H9 (cell line): ENCODE results near the gene GALNT2. TPM values are rescaled to one million over a fixed set of nuclear protein-coding genes. Genes with fewer than 3 reads are reported as not detected.

Experiments
- DNase-seq: peaks from one replicate; pipeline ENCODE4 v3.0.0-alpha.2; 2017
- H2AFZ ChIP-seq: one replicate; pipeline ENCODE4 v1.6.1; 2013; ENCODE audit warnings: mild to moderate bottlenecking, low read length, control low read depth, moderate library complexity
- H2AK5ac ChIP-seq: 2 replicates; pipeline ENCODE4 v1.6.1; 2013; ENCODE audit warnings: low read length, control low read depth, mixed read lengths; ENCODE audit not compliant: insufficient read length
- H2BK120ac ChIP-seq: one replicate; pipeline ENCODE4 v1.6.1; 2013; ENCODE audit warnings: low read depth, mild to moderate bottlenecking, low read length, control low read depth, inconsistent platforms; ENCODE audit not compliant: poor library complexity, severe bottlenecking
- H2BK12ac ChIP-seq: 2 replicates; pipeline ENCODE4 v1.6.1; 2013; ENCODE audit warnings: low read length, control low read depth, mixed read lengths, low read depth; ENCODE audit not compliant: insufficient read length
- H2BK15ac ChIP-seq: 2 replicates; pipeline ENCODE4 v1.6.1; 2013; ENCODE audit warnings: low read depth, low read length, control low read depth
- H2BK20ac ChIP-seq: one replicate; pipeline ENCODE4 v1.6.1; 2013; ENCODE audit warnings: low read depth, mild to moderate bottlenecking, low read length, control low read depth, inconsistent platforms; ENCODE audit not compliant: poor library complexity, severe bottlenecking
- H2BK5ac ChIP-seq: 2 replicates; pipeline ENCODE4 v1.6.1; 2013; ENCODE audit warnings: low read length, control low read depth, mixed read lengths; ENCODE audit not compliant: insufficient read length
- H3K14ac ChIP-seq: 2 replicates; pipeline ENCODE4 v1.6.1; 2013; ENCODE audit warnings: low read length, control low read depth; ENCODE audit not compliant: insufficient read depth
- H3K18ac ChIP-seq: 2 replicates; pipeline ENCODE4 v1.6.1; 2013; ENCODE audit warnings: low read depth, mild to moderate bottlenecking, mixed read lengths, low read length, control low read depth; ENCODE audit not compliant: insufficient read length
- H3K23ac ChIP-seq: 2 replicates; pipeline ENCODE4 v1.6.1; 2013; ENCODE audit warnings: low read length, control low read depth, mixed read lengths, low read depth; ENCODE audit not compliant: insufficient read length
- H3K23me2 ChIP-seq: 2 replicates; pipeline ENCODE4 v1.6.1; 2013; ENCODE audit warnings: low read depth, mild to moderate bottlenecking, mixed read lengths, low read length, control low read depth; ENCODE audit not compliant: insufficient read length, poor library complexity, severe bottlenecking
- H3K27ac ChIP-seq: 2 replicates; pipeline ENCODE4 v1.5.1; 2013; ENCODE audit warnings: low read length, control low read depth, mixed read lengths, low read depth; ENCODE audit not compliant: insufficient read length
- H3K27me3 ChIP-seq: 2 replicates; pipeline ENCODE4 v1.6.1; 2013; ENCODE audit warnings: low read length, control low read depth, inconsistent platforms; ENCODE audit not compliant: insufficient read depth
- H3K4ac ChIP-seq: 2 replicates; pipeline ENCODE4 v1.6.1; 2013; ENCODE audit warnings: low read depth, mild to moderate bottlenecking, control low read depth, inconsistent platforms, low read length, moderate library complexity
- H3K4me1 ChIP-seq: 2 replicates; pipeline ENCODE4 v1.6.1; 2013; ENCODE audit warnings: low read length, control low read depth, inconsistent platforms; ENCODE audit not compliant: insufficient read depth
- H3K4me2 ChIP-seq: 2 replicates; pipeline ENCODE4 v1.6.1; 2013; ENCODE audit warnings: low read length, control low read depth, mixed read lengths; ENCODE audit not compliant: insufficient read length, insufficient read depth
- H3K56ac ChIP-seq: 2 replicates; pipeline ENCODE4 v1.6.1; 2013; ENCODE audit warnings: low read depth, mild to moderate bottlenecking, mixed read lengths, low read length, control low read depth; ENCODE audit not compliant: insufficient read length
- H3K79me1 ChIP-seq: 2 replicates; pipeline ENCODE4 v1.6.1; 2013; ENCODE audit warnings: low read depth, mild to moderate bottlenecking, moderate library complexity, low read length, control low read depth, inconsistent platforms; ENCODE audit not compliant: insufficient read depth, poor library complexity, severe bottlenecking
- H3K79me2 ChIP-seq: 2 replicates; pipeline ENCODE4 v1.6.1; 2013; ENCODE audit warnings: low read length, control low read depth, inconsistent platforms; ENCODE audit not compliant: insufficient read depth
- H3K9ac ChIP-seq: 2 replicates; pipeline ENCODE4 v1.6.1; 2013; ENCODE audit warnings: low read length, control low read depth, mixed read lengths; ENCODE audit not compliant: insufficient read length; ENCODE audit errors: extremely low read depth
- H3K9me3 ChIP-seq: one replicate; pipeline ENCODE4 v1.6.1; 2013; ENCODE audit warnings: low read depth, low read length, inconsistent platforms; ENCODE audit not compliant: control insufficient read depth
- H3T11ph ChIP-seq: one replicate; pipeline ENCODE4 v1.6.1; 2013; ENCODE audit warnings: mild to moderate bottlenecking, low read length, control low read depth, inconsistent platforms
- H4K20me1 ChIP-seq: one replicate; pipeline ENCODE4 v1.6.1; 2013; ENCODE audit not compliant: control insufficient read depth, insufficient read length, insufficient read depth
- H4K5ac ChIP-seq: 2 replicates; pipeline ENCODE4 v1.6.1; 2013; ENCODE audit warnings: low read depth, mild to moderate bottlenecking, mixed read lengths, low read length, control low read depth; ENCODE audit not compliant: insufficient read length
- H4K8ac ChIP-seq: replicated peaks from 2 replicates; pipeline ENCODE4 v1.6.1; 2013; ENCODE audit warnings: low read length, control low read depth, mixed read lengths, low read depth; ENCODE audit not compliant: insufficient read length
- H4K91ac ChIP-seq: 2 replicates; pipeline ENCODE4 v1.6.1; 2013; ENCODE audit warnings: low read depth, mild to moderate bottlenecking, moderate library complexity, mixed read lengths, low read length, control low read depth; ENCODE audit not compliant: insufficient read length
- H3K27ac Mint-ChIP-seq, 3 experiments: 2 replicates in 2 of 3; 3 replicates in 1 of 3; pipeline ENCODE4 v1.8.0; 2020 to 2021; ENCODE audit warnings: mixed read lengths in 3 of 3, mild to moderate bottlenecking in 1 of 3, moderate library complexity in 1 of 3
- H3K27me3 Mint-ChIP-seq: 2 replicates; pipeline ENCODE4 v1.8.0; 2021; ENCODE audit warnings: low read depth, mild to moderate bottlenecking, moderate library complexity, mixed read lengths
- H3K36me3 Mint-ChIP-seq, 3 experiments: 2 replicates in 2 of 3; 3 replicates in 1 of 3; pipeline ENCODE4 v1.8.0; 2020 to 2021; ENCODE audit warnings: low read depth in 3 of 3, mixed read lengths in 3 of 3; ENCODE audit not compliant: insufficient read depth in 1 of 3
- H3K4me1 Mint-ChIP-seq, 2 experiments: 2 replicates each; pipeline ENCODE4 v1.8.0; 2020; ENCODE audit warnings: mixed read lengths in 2 of 2
- H3K4me3 Mint-ChIP-seq, 2 experiments: 2 replicates in 1 of 2; 3 replicates in 1 of 2; pipeline ENCODE4 v1.8.0; 2020 to 2021; ENCODE audit warnings: mild to moderate bottlenecking in 2 of 2, mixed read lengths in 2 of 2, moderate library complexity in 1 of 2
- H3K9me3 Mint-ChIP-seq, 2 experiments: 2 replicates in 1 of 2; 3 replicates in 1 of 2; pipeline ENCODE4 v1.8.0; 2020; ENCODE audit warnings: mild to moderate bottlenecking in 2 of 2, mixed read lengths in 2 of 2, moderate library complexity in 1 of 2
- WGBS: extraction: QIAGEN DNeasy Blood & Tissue Kit; methylation state at CpG from one replicate; pipeline ENCODE4 v1.1.7; 2013; ENCODE audit warnings: missing lambda C conversion rate, low lambda C conversion rate, mixed read lengths; ENCODE audit not compliant: insufficient read length; ENCODE audit errors: extremely low coverage; 5-methylcytosine and 5-hydroxymethylcytosine counted together
- total RNA-seq: library from RNA; stranded (reverse); gene quantifications from 2 replicates; pipeline ENCODE4 v1.2.1, GENCODE V29; 2021
- TF ChIP-seq, protein P1 (sequence below): fragments of 200-600 bp; sonication (generic); conservative IDR thresholded peaks from 3 replicates; pipeline ENCODE4 v1.8.0; 2021; ENCODE audit warnings: antibody characterized with exemption, mild to moderate bottlenecking

Gene GALNT2
- total RNA-seq, 1 experiment from 2014 or later: 57.6 TPM

DNA sequence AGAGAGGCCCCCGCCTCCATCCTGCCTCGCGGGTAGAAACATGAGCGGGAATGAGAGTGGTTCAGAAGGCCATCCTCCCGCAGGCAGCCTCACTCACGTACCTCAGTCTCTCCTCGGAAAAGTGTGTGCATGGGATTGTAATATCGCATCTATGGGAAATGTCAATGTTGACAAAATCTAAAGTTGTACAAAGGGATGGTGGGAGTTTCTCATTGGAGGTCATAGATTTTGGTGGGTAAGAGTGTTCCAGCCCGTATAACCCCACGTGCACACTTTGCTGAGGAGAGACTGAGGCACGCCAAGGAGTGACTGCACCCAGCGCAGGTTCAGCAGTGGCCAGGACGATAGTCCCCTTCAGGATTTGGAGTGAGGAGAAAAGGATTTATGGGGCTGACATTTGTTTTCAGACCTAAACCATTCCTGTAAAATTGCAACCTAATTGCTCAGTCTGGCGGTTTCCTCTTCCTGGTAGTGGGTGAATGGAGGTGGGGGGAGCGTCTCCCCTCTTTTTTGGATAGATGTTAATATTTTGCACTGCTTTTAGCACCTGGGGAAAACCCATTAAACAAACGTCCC, 59.6 kb downstream of the GALNT2 start:
- no peaks in the 10 kb centered on the region for H3K9me3 Mint-ChIP-seq
- Histone ChIP-seq H2BK5ac (no peak overlapping the region), H4K5ac (no peak overlapping the region), H2AFZ (no peak overlapping the region), H3K79me1 (peaks cover 4% of the 10 kb centered on the region), H3K4me2 (no peak overlapping the region), H4K8ac (no peak overlapping the region), H3K9ac (no peak overlapping the region), H3K56ac (no peak overlapping the region), H3K27me3 (no peaks in the 10 kb centered on the region), H2BK15ac (no peak overlapping the region), H3K9me3 (no peaks in the 10 kb centered on the region), H2BK12ac (no peak overlapping the region), H3K4ac (no peak overlapping the region), H3K18ac (no peak overlapping the region), H3K27ac (no peak overlapping the region), H2BK120ac (no peak overlapping the region), H2BK20ac (no peak overlapping the region), H3K23me2 (no peaks in the 10 kb centered on the region), H3K14ac (no peak overlapping the region), H4K91ac (no peak overlapping the region), H3K79me2 (peaks cover 5% of the 10 kb centered on the region; the same call in 1 of the 2 replicates), H4K20me1 (no peaks in the 10 kb centered on the region), H3K4me1 (no peaks in the 10 kb centered on the region; the same call in 1 of the 2 replicates), H2AK5ac (no peak overlapping the region), H3T11ph (no peak overlapping the region), H3K23ac (no peak overlapping the region)
- H3K27me3 Mint-ChIP-seq: no peaks in the 10 kb centered on the region
- TF ChIP-seq, protein P1, sequence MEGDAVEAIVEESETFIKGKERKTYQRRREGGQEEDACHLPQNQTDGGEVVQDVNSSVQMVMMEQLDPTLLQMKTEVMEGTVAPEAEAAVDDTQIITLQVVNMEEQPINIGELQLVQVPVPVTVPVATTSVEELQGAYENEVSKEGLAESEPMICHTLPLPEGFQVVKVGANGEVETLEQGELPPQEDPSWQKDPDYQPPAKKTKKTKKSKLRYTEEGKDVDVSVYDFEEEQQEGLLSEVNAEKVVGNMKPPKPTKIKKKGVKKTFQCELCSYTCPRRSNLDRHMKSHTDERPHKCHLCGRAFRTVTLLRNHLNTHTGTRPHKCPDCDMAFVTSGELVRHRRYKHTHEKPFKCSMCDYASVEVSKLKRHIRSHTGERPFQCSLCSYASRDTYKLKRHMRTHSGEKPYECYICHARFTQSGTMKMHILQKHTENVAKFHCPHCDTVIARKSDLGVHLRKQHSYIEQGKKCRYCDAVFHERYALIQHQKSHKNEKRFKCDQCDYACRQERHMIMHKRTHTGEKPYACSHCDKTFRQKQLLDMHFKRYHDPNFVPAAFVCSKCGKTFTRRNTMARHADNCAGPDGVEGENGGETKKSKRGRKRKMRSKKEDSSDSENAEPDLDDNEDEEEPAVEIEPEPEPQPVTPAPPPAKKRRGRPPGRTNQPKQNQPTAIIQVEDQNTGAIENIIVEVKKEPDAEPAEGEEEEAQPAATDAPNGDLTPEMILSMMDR: no peak
- peaks cover 22 to 50% of the 10 kb centered on the region in 2 experiments for H3K4me1 Mint-ChIP-seq
- H3K27ac Mint-ChIP-seq: peak overlapping the region in 2 of 3 experiments; percentile 75 to 84; a peak in 3 of 7 replicates
- peak overlapping the region in 1 of 2 experiments; percentile 18; a peak in 1 of 5 replicates for H3K4me3 Mint-ChIP-seq
- no CpG with 5 or more reads among the region's 16 CpGs for WGBS
- H3K36me3 Mint-ChIP-seq: no peaks in the 10 kb centered on the region; a peak in 1 of 7 replicates
- no peak for DNase-seq
